Bladder microvascular endothelial cell (primary cell): Measurements from ENCODE around the gene ZBTB46. TPM values are rescaled to one million over a fixed set of nuclear protein-coding genes. Genes with fewer than 3 reads are reported as not detected.

Experiments
- total RNA-seq: library from RNA; depleted of rRNA; stranded (reverse); fragments of >200 nt; gene quantifications from 2 replicates; pipeline ENCODE4 v1.2.3, GENCODE V29; 2014

The ZBTB46 gene
- total RNA-seq, result 28.7 and 46.9 TPM in 2 replicates

GRCh38 chr20:63830841-63831588, at the start of gene ZBTB46:
ZBTB46 (minus strand) TSS chr20:63831264; CDS start chr20:63790757, 40,507 bp downstream.

GRCh38 chr20:63864978-63865640, 34.0 kb upstream of the ZBTB46 start, which contains the start of gene TPD52L2:
TPD52L2 (plus strand) TSS chr20:63865270; CDS start chr20:63865366, 96 bp downstream.

GRCh38 chr20:63861365-63861934, 30.4 kb upstream of the ZBTB46 start, which contains the start of gene ABHD16B:
ABHD16B (plus strand) TSS chr20:63861498; CDS start chr20:63861541, 43 bp downstream.

GRCh38 chr20:63739130-63740069, 91.7 kb downstream of the ZBTB46 start, which contains the start of gene SLC2A4RG:
SLC2A4RG (plus strand) TSS chr20:63739776; CDS start chr20:63739913, 137 bp downstream.

GRCh38 chr20:63735859-63736718, 95.0 kb downstream of the ZBTB46 start, which contains the start of gene LIME1:
LIME1 (plus strand) TSS chr20:63736664; CDS start chr20:63737550, 886 bp downstream.

GRCh38 chr20:63707558-63708300, 123.3 kb downstream of the ZBTB46 start, which contains the start of the genes ARFRP1 and ZGPAT:
ARFRP1 (minus strand) TSS chr20:63707976; CDS start chr20:63707091, 885 bp downstream.
ZGPAT (plus strand) TSS chr20:63708039; CDS start chr20:63708581, 542 bp downstream.

GRCh38 chr20:63696628-63697356, 134.3 kb downstream of the ZBTB46 start, which contains the start of gene TNFRSF6B:
TNFRSF6B (plus strand) TSS chr20:63696652; CDS start chr20:63696768, 116 bp downstream.

Other genes with a start within 250 kb of the ZBTB46 start
- gene GMEB2, start 204.2 kb downstream of the ZBTB46 start, total RNA-seq, result 7.4 and 12.5 TPM in 2 replicates
- 0.69 and 1.5 TPM in 2 replicates for gene STMN3, start 177.8 kb downstream of the ZBTB46 start, total RNA-seq
- gene RTEL1, start 173.0 kb downstream of the ZBTB46 start, total RNA-seq, result 8.3 and 14.5 TPM in 2 replicates
- 19.1 and 28.5 TPM in 2 replicates for gene TNFRSF6B, start 134.6 kb downstream of the ZBTB46 start, total RNA-seq
- 33.4 and 68.0 TPM in 2 replicates for gene ARFRP1, start 123.3 kb downstream of the ZBTB46 start, total RNA-seq
- 16.4 and 23.8 TPM in 2 replicates for gene ZGPAT, start 123.2 kb downstream of the ZBTB46 start, total RNA-seq
- 1.9 and 3.2 TPM in 2 replicates for gene LIME1, start 94.6 kb downstream of the ZBTB46 start, total RNA-seq
- 8.0 and 8.6 TPM in 2 replicates for gene SLC2A4RG, start 91.5 kb downstream of the ZBTB46 start, total RNA-seq
- gene ABHD16B, start 30.2 kb upstream of the ZBTB46 start, total RNA-seq, result not detected in 2 replicates
- gene TPD52L2, start 34.0 kb upstream of the ZBTB46 start, total RNA-seq, result 100 and 164 TPM in 2 replicates
- 56.2 and 97.5 TPM in 2 replicates for gene DNAJC5, start 63.9 kb upstream of the ZBTB46 start, total RNA-seq
- 29.0 and 40.7 TPM in 2 replicates for gene UCKL1, start 125.2 kb upstream of the ZBTB46 start, total RNA-seq
- 6.3 and 10.5 TPM in 2 replicates for gene ZNF512B, start 138.7 kb upstream of the ZBTB46 start, total RNA-seq
- gene SAMD10, start 148.4 kb upstream of the ZBTB46 start, total RNA-seq, result 1.6 and 3.9 TPM in 2 replicates
- gene PRPF6, start 149.9 kb upstream of the ZBTB46 start, total RNA-seq, result 55.5 and 98.0 TPM in 2 replicates
- 2.8 and 4.5 TPM in 2 replicates for gene C20orf204, start 204.9 kb upstream of the ZBTB46 start, total RNA-seq
- gene SOX18, start 218.4 kb upstream of the ZBTB46 start, total RNA-seq, result 36.2 and 43.9 TPM in 2 replicates
- gene TCEA2, start 231.9 kb upstream of the ZBTB46 start, total RNA-seq, result 26.4 and 32.9 TPM in 2 replicates
- 17.2 and 20.6 TPM in 2 replicates for gene RGS19, start 248.3 kb upstream of the ZBTB46 start, total RNA-seq
- gene OPRL1, start 248.8 kb upstream of the ZBTB46 start, total RNA-seq, result 1.3 and 5.0 TPM in 2 replicates